Endothelial cell of umbilical vein (primary cell): ENCODE measurements around the gene FBXO34. TPM values are rescaled to one million over a fixed set of nuclear protein-coding genes. Genes with fewer than 3 reads are reported as not detected.

Experiments
- BruUV-seq: library from RNA; stranded (reverse); fragments of 400-500 nt; replicated peaks from 2 replicates; lab custom pipeline; 2021; lab: Mats Ljungman, UMichigan
- CTCF ChIA-PET: fragments of 300-600, 350-600 bp; sonication (Branson Sonifier 250); formaldehyde crosslinking; loops from one replicate; lab custom pipeline; 2021; ENCODE audit warnings: antibody characterized with exemption, inconsistent platforms; lab: Charles Lee
- POLR2A ChIA-PET: fragments of 300-600, 350-600 bp; sonication (Branson Sonifier 250); formaldehyde crosslinking; loops from one replicate; lab custom pipeline; 2021; ENCODE audit warnings: antibody characterized with exemption, inconsistent platforms; lab: Charles Lee
- DNase-seq: peaks from one replicate; pipeline ENCODE4 v3.0.0-alpha.2; 2011; ENCODE audit warnings: low read depth, low spot score
- FAIRE-seq: peaks from 2 replicates; lab custom pipeline; 2011; peaks lifted over from hg19 to GRCh38; lab: Jason Lieb, UNC
- H2AFZ ChIP-seq: 2 replicates; pipeline ENCODE4 v1.6.0; 2012; ENCODE audit warnings: low read depth, low read length, control low read depth, inconsistent platforms
- H3K27ac ChIP-seq: 2 replicates; pipeline ENCODE4 v1.5.1; 2011; ENCODE audit warnings: low read depth, mild to moderate bottlenecking, control low read depth, low read length, moderate library complexity; ENCODE audit not compliant: insufficient read depth
- H3K27me3 ChIP-seq, 2 experiments: 2 replicates each; pipeline versions ENCODE4 v1.6.0 to v1.6.1; 2011; ENCODE audit warnings: low read length in 2 of 2, mixed read lengths in 1 of 2; ENCODE audit not compliant: control insufficient read depth in 2 of 2, insufficient read depth in 2 of 2
- H3K36me3 ChIP-seq, 2 experiments: 2 replicates in 1 of 2; 3 replicates in 1 of 2; pipeline ENCODE4 v1.5.1; 2011; ENCODE audit warnings: low read length in 2 of 2, mild to moderate bottlenecking in 1 of 2, moderate library complexity in 1 of 2; ENCODE audit not compliant: control insufficient read depth in 2 of 2, insufficient read depth in 2 of 2; ENCODE audit errors: extremely low read depth in 1 of 2
- H3K4me1 ChIP-seq: 3 replicates; pipeline ENCODE4 v1.5.1; 2011; ENCODE audit warnings: mild to moderate bottlenecking, low read length; ENCODE audit not compliant: control insufficient read depth, insufficient read depth; ENCODE audit errors: extremely low read depth
- H3K4me2 ChIP-seq: 2 replicates; pipeline ENCODE4 v1.6.1; 2011; ENCODE audit warnings: low read length, control low read depth, mixed read lengths; ENCODE audit not compliant: insufficient read depth
- H3K4me3 ChIP-seq, 3 experiments: fragments of 200-600 bp in 1 of 3; sonication (generic), shearing (Covaris generic) in 1 of 3; replicated peaks in 1 of 3; 2 replicates each; pipeline ENCODE4 v1.5.1; 2011 to 2016; ENCODE audit warnings: control low read depth in 3 of 3, low read length in 3 of 3, mild to moderate bottlenecking in 2 of 3, inconsistent platforms in 1 of 3, low read depth in 1 of 3, moderate library complexity in 1 of 3; ENCODE audit not compliant: insufficient read depth in 1 of 3
- H3K79me2 ChIP-seq: 2 replicates; pipeline ENCODE4 v1.6.0; 2012; ENCODE audit warnings: low read length, inconsistent platforms; ENCODE audit not compliant: control insufficient read depth, insufficient read depth
- H3K9ac ChIP-seq: replicated peaks from 2 replicates; pipeline ENCODE3; 2011; ENCODE audit warnings: low read length, control low read depth; ENCODE audit not compliant: insufficient read depth; ENCODE audit errors: extremely low read depth
- H3K9me1 ChIP-seq: replicated peaks from 3 replicates; pipeline ENCODE4 v1.6.0; 2011; ENCODE audit warnings: mild to moderate bottlenecking, low read length; ENCODE audit not compliant: control insufficient read depth, insufficient read depth; ENCODE audit errors: extremely low read depth
- H3K9me3 ChIP-seq: replicated peaks from 2 replicates; pipeline ENCODE4 v1.5.1; 2012; ENCODE audit warnings: low read length, inconsistent platforms; ENCODE audit not compliant: control insufficient read depth, insufficient read depth
- H4K20me1 ChIP-seq: replicated peaks from 2 replicates; pipeline ENCODE3; 2011; ENCODE audit warnings: mild to moderate bottlenecking, low read length; ENCODE audit not compliant: control insufficient read depth, insufficient read depth; ENCODE audit errors: extremely low read depth
- EZH2 ChIP-seq: IDR thresholded peaks from 2 replicates; pipeline ENCODE4 v1.6.1; 2012; ENCODE audit warnings: borderline replicate concordance, low read depth, mild to moderate bottlenecking, moderate library complexity, low read length, inconsistent platforms; ENCODE audit not compliant: severe bottlenecking
- FOS ChIP-seq: IDR thresholded peaks from 2 replicates; pipeline ENCODE4 v1.6.1; 2011; ENCODE audit warnings: mild to moderate bottlenecking, low read length, moderate library complexity, borderline replicate concordance; ENCODE audit not compliant: insufficient read depth
- GATA2 ChIP-seq: IDR thresholded peaks from 2 replicates; pipeline ENCODE4 v1.7.0; 2011; ENCODE audit warnings: low read depth, mild to moderate bottlenecking, moderate library complexity, mixed read lengths, low read length; ENCODE audit not compliant: insufficient read length, insufficient read depth
- JUN ChIP-seq: IDR thresholded peaks from 2 replicates; pipeline ENCODE4 v1.6.1; 2011; ENCODE audit warnings: borderline replicate concordance, low read depth; ENCODE audit not compliant: insufficient read length, insufficient read depth
- MYC ChIP-seq: IDR thresholded peaks from one replicate; pipeline ENCODE4 v1.6.1; 2011; ENCODE audit warnings: mild to moderate bottlenecking, low read depth, low read length
- POLR2A ChIP-seq: IDR thresholded peaks from 2 replicates; pipeline ENCODE4 v1.6.1; 2012; ENCODE audit warnings: low read depth, mild to moderate bottlenecking, control low read depth, low read length
- POLR2AphosphoS5 ChIP-seq: IDR thresholded peaks from 2 replicates; pipeline ENCODE4 v1.6.1; 2012; ENCODE audit warnings: low read depth, mild to moderate bottlenecking, control low read depth, low read length, moderate library complexity; ENCODE audit not compliant: insufficient read depth
- dilution Hi-C: fragments of 300-500 bp; cut with MboI; formaldehyde crosslinking; loops from one replicate; pipeline ENCODE4 v1.15.0; 2019; ENCODE audit warnings: low sequenced_read_pairs; ENCODE audit not compliant: extremely low pct_ligation_motif_present
- intact Hi-C: fragments of 100-400 bp; cut with micrococcal nuclease; formaldehyde crosslinking; loops from one replicate; pipeline ENCODE4 v1.10.0; 2022
- polyA plus RNA-seq, 4 experiments: library from polyadenylated mRNA; depleted of rRNA in 3 of 4; stranded (reverse) in 3 of 4; unstranded in 1 of 4; fragments of >200 nt; gene quantifications; 2 replicates each; pipeline versions ENCODE4 v1.2.1 to v1.2.3, GENCODE V29; 2011 to 2012; ENCODE audit warnings: missing spikeins in 1 of 4
- total RNA-seq: library from RNA; stranded (reverse); gene quantifications from 2 replicates; pipeline ENCODE4 v1.2.3, GENCODE V29; 2021
- TF ChIP-seq, protein P1 (sequence below): IDR thresholded peaks from 2 replicates; pipeline ENCODE4 v1.6.1; 2011; ENCODE audit not compliant: insufficient read depth, insufficient read length
- TF ChIP-seq, protein P2 (sequence below), 2 donors: IDR thresholded peaks; 1 replicate in 1 of 2; 2 replicates in 1 of 2; pipeline ENCODE4 v1.5.1; 2011; ENCODE audit warnings: low read length in 2 of 2, mild to moderate bottlenecking in 2 of 2, moderate library complexity in 2 of 2, control low read depth in 1 of 2, inconsistent platforms in 1 of 2, low read depth in 1 of 2; ENCODE audit not compliant: insufficient read depth in 1 of 2; ENCODE audit errors: extremely low read depth in 1 of 2

The FBXO34 gene
- total and polyA plus RNA-seq, 2 donors (not counting 3 experiments of a cell fraction or from before 2014, with no cell fraction given), result 8.5 to 14.2 TPM

- ChIA-PET POLR2A (no interaction called here), CTCF (no interaction called here)
- Histone ChIP-seq H3K36me3 (no peaks in the 10 kb centered on the region), H4K20me1 (peaks cover 2% of the 10 kb centered on the region), H3K9ac (no peak overlapping the region), H3K4me2 (no peak overlapping the region), H3K9me3 (no peaks in the 10 kb centered on the region), H3K79me2 (peaks cover 3% of the 10 kb centered on the region), H3K9me1 (no peaks in the 10 kb centered on the region), H3K27ac (no peak overlapping the region), H3K4me3 (no peak overlapping the region), H2AFZ (no peak overlapping the region), H3K4me1 (no peaks in the 10 kb centered on the region), H3K27me3 (no peaks in the 10 kb centered on the region)
- BruUV-seq, result no TSS peak
- DNase-seq, result no peak
- intact Hi-C loops, result no loop called here
- TF ChIP-seq, protein P1, sequence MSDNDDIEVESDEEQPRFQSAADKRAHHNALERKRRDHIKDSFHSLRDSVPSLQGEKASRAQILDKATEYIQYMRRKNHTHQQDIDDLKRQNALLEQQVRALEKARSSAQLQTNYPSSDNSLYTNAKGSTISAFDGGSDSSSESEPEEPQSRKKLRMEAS, result no peak
- TF ChIP-seq MYC (no peak), GATA2 (no peak), POLR2AphosphoS5 (no peak), JUN (no peak), FOS (no peak), POLR2A (no peak), EZH2 (no peak)
- TF ChIP-seq, protein P2, sequence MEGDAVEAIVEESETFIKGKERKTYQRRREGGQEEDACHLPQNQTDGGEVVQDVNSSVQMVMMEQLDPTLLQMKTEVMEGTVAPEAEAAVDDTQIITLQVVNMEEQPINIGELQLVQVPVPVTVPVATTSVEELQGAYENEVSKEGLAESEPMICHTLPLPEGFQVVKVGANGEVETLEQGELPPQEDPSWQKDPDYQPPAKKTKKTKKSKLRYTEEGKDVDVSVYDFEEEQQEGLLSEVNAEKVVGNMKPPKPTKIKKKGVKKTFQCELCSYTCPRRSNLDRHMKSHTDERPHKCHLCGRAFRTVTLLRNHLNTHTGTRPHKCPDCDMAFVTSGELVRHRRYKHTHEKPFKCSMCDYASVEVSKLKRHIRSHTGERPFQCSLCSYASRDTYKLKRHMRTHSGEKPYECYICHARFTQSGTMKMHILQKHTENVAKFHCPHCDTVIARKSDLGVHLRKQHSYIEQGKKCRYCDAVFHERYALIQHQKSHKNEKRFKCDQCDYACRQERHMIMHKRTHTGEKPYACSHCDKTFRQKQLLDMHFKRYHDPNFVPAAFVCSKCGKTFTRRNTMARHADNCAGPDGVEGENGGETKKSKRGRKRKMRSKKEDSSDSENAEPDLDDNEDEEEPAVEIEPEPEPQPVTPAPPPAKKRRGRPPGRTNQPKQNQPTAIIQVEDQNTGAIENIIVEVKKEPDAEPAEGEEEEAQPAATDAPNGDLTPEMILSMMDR (IDR thresholded peaks at IDR 0.05; ENCODE audit: extremely low read depth in 1 of 2, insufficient read depth in 1 of 2, low read depth in 1 of 2, low read length in 2 of 2), result no peak
- no peak for FAIRE-seq
- dilution Hi-C loops, result no loop called here
Observed at GRCh38 chr14:55323910-55324309, 52.7 kb downstream of the FBXO34 start.
